Omental fat pad (tissue), 4 donors: ENCODE measurements around the gene SHOC2. TPM values are rescaled to one million over a fixed set of nuclear protein-coding genes. Genes with fewer than 3 reads are reported as not detected.

Experiments
- ATAC-seq: fragments of 150-250 bp; one replicate; pipeline ENCODE4 v1.9.1; 2016; ENCODE audit warnings: mild to moderate bottlenecking, moderate library complexity; ENCODE audit not compliant: low FRiP score
- DNase-seq: peaks from one replicate; pipeline ENCODE4 v3.0.0-alpha.2; 2019; ENCODE audit warnings: low spot score
- total RNA-seq, 4 donors: library from RNA; depleted of rRNA; stranded (reverse); fragments of >200 nt; gene quantifications; one replicate each; pipeline ENCODE4 v1.1.0, GENCODE V29; 2016
- TF ChIP-seq, protein P1 (sequence below), 3 donors: fragments of 450-650 bp; IDR thresholded peaks; one replicate each; pipeline ENCODE4 v1.5.1; 2016 to 2017; ENCODE audit warnings: antibody characterized with exemption in 3 of 3, mild to moderate bottlenecking in 3 of 3, moderate library complexity in 2 of 3

The SHOC2 gene
- total RNA-seq, 4 donors from 2014 or later = 52.4 to 73.6 (median 67.6) TPM

DNA sequence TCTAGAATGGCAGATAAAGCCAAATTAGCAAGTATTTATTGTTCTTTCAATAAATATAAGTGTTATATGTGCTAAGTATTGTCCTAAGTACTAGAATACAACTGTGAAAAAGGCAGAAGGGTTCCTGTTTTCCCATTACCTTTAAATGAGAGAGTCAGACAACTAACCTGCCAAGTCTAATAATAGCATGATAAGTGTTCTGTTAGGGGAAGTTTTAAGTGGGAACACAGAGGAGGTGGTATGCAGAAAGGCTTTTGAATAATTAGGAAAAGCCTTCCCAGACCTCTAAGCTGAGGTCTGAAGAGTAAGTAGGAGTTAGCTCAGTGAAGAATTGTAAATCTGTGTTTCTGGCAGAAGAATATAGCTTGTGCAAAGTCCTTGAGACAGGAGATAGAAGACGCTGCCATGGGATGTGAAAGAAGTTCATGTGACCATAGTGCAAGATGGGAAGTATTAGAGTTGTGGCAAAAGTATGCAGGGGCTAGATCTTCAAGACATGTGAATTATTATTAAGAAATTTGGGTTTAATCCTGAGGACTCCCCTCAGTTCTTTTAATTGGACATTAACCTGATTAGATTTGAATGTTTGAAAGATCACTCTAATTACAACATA, 12.5 kb downstream of the SHOC2 start:
- DNase-seq (no peak), ATAC-seq (no peak)
- TF ChIP-seq, protein P1, sequence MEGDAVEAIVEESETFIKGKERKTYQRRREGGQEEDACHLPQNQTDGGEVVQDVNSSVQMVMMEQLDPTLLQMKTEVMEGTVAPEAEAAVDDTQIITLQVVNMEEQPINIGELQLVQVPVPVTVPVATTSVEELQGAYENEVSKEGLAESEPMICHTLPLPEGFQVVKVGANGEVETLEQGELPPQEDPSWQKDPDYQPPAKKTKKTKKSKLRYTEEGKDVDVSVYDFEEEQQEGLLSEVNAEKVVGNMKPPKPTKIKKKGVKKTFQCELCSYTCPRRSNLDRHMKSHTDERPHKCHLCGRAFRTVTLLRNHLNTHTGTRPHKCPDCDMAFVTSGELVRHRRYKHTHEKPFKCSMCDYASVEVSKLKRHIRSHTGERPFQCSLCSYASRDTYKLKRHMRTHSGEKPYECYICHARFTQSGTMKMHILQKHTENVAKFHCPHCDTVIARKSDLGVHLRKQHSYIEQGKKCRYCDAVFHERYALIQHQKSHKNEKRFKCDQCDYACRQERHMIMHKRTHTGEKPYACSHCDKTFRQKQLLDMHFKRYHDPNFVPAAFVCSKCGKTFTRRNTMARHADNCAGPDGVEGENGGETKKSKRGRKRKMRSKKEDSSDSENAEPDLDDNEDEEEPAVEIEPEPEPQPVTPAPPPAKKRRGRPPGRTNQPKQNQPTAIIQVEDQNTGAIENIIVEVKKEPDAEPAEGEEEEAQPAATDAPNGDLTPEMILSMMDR (IDR thresholded peaks at IDR 0.05) = no peak

DNA sequence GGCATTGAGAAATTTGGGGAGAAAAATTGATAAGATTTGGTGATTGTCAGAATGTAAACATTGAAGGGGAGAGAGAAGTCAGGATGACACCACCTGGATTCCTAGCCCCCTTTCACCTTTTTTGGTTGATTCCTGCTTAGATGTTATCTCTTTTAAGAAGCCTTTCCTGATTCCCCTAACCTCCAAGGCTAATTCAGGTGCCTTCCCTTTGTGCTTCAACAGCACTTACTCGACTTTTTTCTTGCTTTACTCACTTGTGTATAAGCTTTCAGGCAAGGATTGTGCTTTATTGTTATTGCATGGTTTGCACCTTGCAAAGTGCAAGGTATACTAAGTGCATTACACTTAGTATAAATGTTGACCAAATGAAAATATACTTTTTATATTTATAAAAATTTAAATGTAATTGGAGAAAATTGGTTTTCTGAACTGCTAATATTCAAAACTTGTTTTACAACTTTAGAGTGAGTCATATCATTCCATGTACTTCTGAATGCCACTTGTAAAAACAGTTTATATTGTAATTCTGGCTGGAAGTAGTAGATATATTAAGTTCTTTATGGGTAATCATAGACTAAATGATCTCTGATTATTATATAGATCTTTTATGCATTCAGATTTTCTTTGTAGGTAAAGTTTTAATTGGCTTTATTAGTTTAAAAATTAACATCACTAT, 13.2 kb downstream of the SHOC2 start:
- TF ChIP-seq, protein P1 (IDR thresholded peaks at IDR 0.05) = no peak
- DNase-seq = no peak
- ATAC-seq = no peak

DNA sequence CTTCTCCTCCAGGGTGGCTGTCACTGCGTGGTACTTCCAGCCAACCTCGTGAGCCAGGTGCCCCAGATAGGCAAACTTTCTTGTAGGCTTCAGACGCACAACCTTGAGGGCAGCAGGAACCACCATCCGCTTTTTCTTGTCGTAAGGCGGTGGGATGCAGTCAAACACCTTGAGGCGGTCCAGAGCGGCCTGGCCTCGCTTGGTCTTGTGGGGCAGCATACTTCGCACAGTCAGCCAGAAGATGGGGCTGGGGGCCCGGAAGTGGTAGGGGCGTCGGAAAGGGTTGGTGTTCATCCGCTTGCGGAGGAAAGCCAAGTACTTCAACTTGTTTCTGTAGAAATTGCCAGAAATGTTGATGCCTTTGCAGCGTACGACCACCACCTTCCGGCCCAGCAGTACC, 17.4 kb downstream of the SHOC2 start:
- ATAC-seq (no peak), DNase-seq (no peak)
- TF ChIP-seq, protein P1 (IDR thresholded peaks at IDR 0.05) = no peak

DNA sequence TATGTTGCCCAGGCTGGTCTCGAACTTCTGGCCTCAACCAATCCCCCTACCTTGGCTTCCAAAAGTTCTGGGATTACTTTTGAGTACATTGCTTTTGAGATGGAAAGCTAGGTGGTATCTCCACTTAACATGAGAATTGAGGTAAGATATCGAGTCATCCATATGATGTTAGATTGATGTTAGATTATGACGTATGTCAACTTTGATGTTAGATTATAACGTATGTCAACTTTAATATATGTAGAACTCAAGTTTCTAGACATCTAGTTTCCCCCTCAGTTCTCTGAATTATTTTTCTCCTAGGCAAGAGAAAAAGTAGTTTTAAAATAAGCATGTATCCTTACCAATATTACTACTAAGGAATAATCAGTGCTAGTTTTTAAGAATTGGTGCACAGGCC, 20.0 kb downstream of the SHOC2 start:
- DNase-seq = no peak

DNA sequence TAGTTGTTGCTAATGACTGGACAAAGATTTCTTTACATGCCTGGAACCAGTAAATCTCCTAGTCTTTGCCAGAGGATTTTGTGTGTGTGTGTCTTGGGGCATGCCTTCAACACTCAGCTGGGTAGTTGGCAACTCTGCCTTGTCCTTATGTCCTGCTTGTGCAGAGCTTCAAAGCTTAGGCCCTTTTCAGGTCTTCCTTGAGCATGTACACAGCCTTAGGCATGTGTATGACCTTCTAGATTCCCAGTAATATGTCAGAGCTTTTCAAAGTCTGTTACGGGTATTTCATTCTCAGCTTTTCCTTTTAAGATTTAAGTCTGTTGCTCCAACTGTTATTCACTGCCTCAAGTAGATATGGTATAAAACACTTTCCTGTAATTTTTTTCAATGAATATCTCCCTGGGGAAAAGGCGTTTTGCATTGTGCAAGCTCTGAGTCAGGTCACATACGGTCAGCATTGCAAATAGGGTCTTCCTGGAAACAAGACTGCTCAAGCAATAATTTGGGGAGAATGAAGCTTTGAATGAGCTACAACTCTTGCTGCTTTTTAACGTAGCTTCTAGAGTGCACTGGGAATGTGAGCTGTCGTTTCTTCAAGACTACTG, 25.5 kb downstream of the SHOC2 start:
- DNase-seq (no peak), ATAC-seq (peak; percentile 87)
- TF ChIP-seq, protein P1 (IDR thresholded peaks at IDR 0.05) = no peak

More for the DNA sequence above, 20.0 kb downstream of the SHOC2 start:
- TF ChIP-seq, protein P1 (IDR thresholded peaks at IDR 0.05) = no peak
- no peak for ATAC-seq

DNA sequence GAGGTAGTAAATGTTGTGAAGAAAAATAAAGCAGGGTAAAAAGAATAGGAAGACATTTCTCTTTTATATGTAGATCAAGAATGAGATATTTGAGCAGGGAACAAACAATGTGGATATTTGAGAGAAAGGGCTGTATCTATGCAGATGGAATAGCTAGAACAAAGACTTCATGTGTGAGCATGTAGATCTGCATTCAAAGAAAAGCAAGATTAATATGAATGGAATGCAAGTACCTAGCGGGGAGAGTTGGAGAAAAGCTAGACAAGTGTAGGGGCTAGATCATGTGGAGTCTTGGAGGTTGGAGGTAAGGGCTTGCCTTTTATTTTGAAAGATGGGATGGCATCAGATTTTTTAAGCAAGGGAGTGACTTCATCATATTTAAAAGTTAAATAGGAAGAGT, 27.1 kb downstream of the SHOC2 start:
- TF ChIP-seq, protein P1 (IDR thresholded peaks at IDR 0.05) = no peak
- ATAC-seq = no peak
- DNase-seq = no peak
